Testis (tissue), 3 donors: ENCODE results near the gene ENO1. TPM values are rescaled to one million over a fixed set of nuclear protein-coding genes. Genes with fewer than 3 reads are reported as not detected.

ENCODE experiments used
- DNase-seq: peaks from one replicate; pipeline ENCODE4 v3.0.0-alpha.2; 2019
- H3K27ac ChIP-seq, 2 donors: fragments of 200-600 bp; sonication (generic); one replicate each; pipeline ENCODE4 v1.5.1; 2019
- H3K27me3 ChIP-seq: fragments of 200-600 bp; sonication (generic); one replicate; pipeline ENCODE4 v1.5.1; 2019
- H3K36me3 ChIP-seq: fragments of 200-600 bp; sonication (generic); one replicate; pipeline ENCODE4 v1.5.1; 2017; ENCODE audit warnings: low read depth; ENCODE audit errors: missing control alignments
- H3K4me1 ChIP-seq: fragments of 200-600 bp; sonication (generic); one replicate; pipeline ENCODE4 v1.5.1; 2019
- H3K4me3 ChIP-seq, 2 donors: fragments of 200-600 bp; sonication (generic); one replicate each; pipeline ENCODE4 v1.5.1; 2017 to 2019
- H3K9me3 ChIP-seq: fragments of 200-600 bp; sonication (generic); one replicate; pipeline ENCODE4 v1.5.1; 2017
- CTCF ChIP-seq, 3 experiments: fragments of 450-650 bp in 2 of 3; fragments of 200-600 bp in 1 of 3; sonication (generic) in 1 of 3; IDR thresholded peaks; one replicate each; pipeline ENCODE4 v1.5.1; 2016 to 2019; ENCODE audit warnings: antibody characterized with exemption in 3 of 3, mild to moderate bottlenecking in 2 of 3, moderate library complexity in 1 of 3
- POLR2A ChIP-seq: fragments of 450-650 bp; IDR thresholded peaks from one replicate; pipeline ENCODE4 v1.6.1; 2017; ENCODE audit warnings: antibody characterized with exemption, mild to moderate bottlenecking, moderate library complexity
- WGBS, 2 donors: methylation state at CpG; one replicate each; pipeline ENCODE4 v1.1.5; 2018; 5-methylcytosine and 5-hydroxymethylcytosine counted together
- intact Hi-C: fragments of 100-400 bp; cut with DNase I; formaldehyde crosslinking; loops from one replicate; pipeline ENCODE4 v1.15.1; 2023; ENCODE audit warnings: low total_unique reads
- polyA plus RNA-seq: library from polyadenylated mRNA; stranded (reverse); fragments of 350-450 nt; fragmentation: Illumina TruSeq; extraction: RNeasy Lipid Tissue Mini Kit (QIAGEN cat#74804); gene quantifications from one replicate; pipeline ENCODE4 v1.2.3, GENCODE V29; 2014; ENCODE audit warnings: low read depth, low replicate concordance; ENCODE audit not compliant: insufficient read depth
- total RNA-seq, 2 donors: library from RNA; depleted of rRNA; stranded (reverse); fragments of >200 nt; gene quantifications; one replicate each; pipeline ENCODE4 v1.2.3, GENCODE V29; 2016

ENO1 gene
- total and polyA plus RNA-seq, 3 donors from 2014 or later = 310 to 589 (median 380) TPM

GRCh38 chr1:8873001-8873400 lies 5.5 kb downstream of the ENO1 start:
- Histone ChIP-seq H3K27ac (no peak overlapping the region), H3K27me3 (no peaks in the 10 kb centered on the region), H3K4me3 (no peak overlapping the region), H3K36me3 (peaks cover 3% of the 10 kb centered on the region), H3K4me1 (peaks cover 32% of the 10 kb centered on the region), H3K9me3 (no peaks in the 10 kb centered on the region)
- WGBS, 2 donors = 91% methylated on average over 5 of the region's 5 CpGs
- intact Hi-C loops = no loop called here
- DNase-seq = no peak
- TF ChIP-seq POLR2A (no peak), CTCF (IDR thresholded peaks at IDR 0.05) (no peak)

- Histone ChIP-seq H3K4me1 (peaks cover 29% of the 10 kb centered on the region), H3K27me3 (no peaks in the 10 kb centered on the region), H3K9me3 (no peaks in the 10 kb centered on the region), H3K36me3 (peaks cover 3% of the 10 kb centered on the region), H3K27ac (no peak overlapping the region), H3K4me3 (no peak overlapping the region)
- TF ChIP-seq CTCF (IDR thresholded peaks at IDR 0.05) = no peak
- no peak for TF ChIP-seq POLR2A
- no peak for DNase-seq
- intact Hi-C loops = no loop called here
- 68 to 76% methylated on average over 5 of the region's 5 CpGs for WGBS, 2 donors
These were observed 6.5 kb downstream of the ENO1 start for GRCh38 chr1:8871965-8872399.

GRCh38 chr1:8871539-8871935 lies 6.9 kb downstream of the ENO1 start:
- H3K4me1 ChIP-seq = peaks cover 24% of the 10 kb centered on the region
- WGBS, 2 donors = 81 to 91% methylated on average over 7 of the region's 7 CpGs

GRCh38 chr1:8870616-8871538 lies 7.6 kb downstream of the ENO1 start:
- Histone ChIP-seq H3K4me1 (peaks cover 18% of the 10 kb centered on the region), H3K9me3 (no peaks in the 10 kb centered on the region), H3K27ac (no peak overlapping the region), H3K4me3 (no peak overlapping the region), H3K36me3 (peaks cover 3% of the 10 kb centered on the region), H3K27me3 (no peaks in the 10 kb centered on the region)
- intact Hi-C loops = no loop called here
- no peak for DNase-seq
- no peak for TF ChIP-seq CTCF (IDR thresholded peaks at IDR 0.05)
- TF ChIP-seq POLR2A = no peak
- 89 to 90% methylated on average over 18 of the region's 18 CpGs for WGBS, 2 donors

More at GRCh38 chr1:8871539-8871935, 6.9 kb downstream of the ENO1 start:
- Histone ChIP-seq H3K27ac (no peak overlapping the region), H3K4me3 (no peak overlapping the region), H3K9me3 (no peaks in the 10 kb centered on the region), H3K36me3 (peaks cover 3% of the 10 kb centered on the region), H3K27me3 (no peaks in the 10 kb centered on the region)
- TF ChIP-seq POLR2A (no peak), CTCF (IDR thresholded peaks at IDR 0.05) (no peak)
- intact Hi-C loops = no loop called here
- no peak for DNase-seq
